HepG2 (cell line): Measurements from ENCODE around the gene WDR47. TPM values are rescaled to one million over a fixed set of nuclear protein-coding genes. Genes with fewer than 3 reads are reported as not detected.

Experiments
- ARID2 ChIP-seq: sonication (generic); formaldehyde crosslinking; IDR thresholded peaks from 2 replicates; pipeline ENCODE4 v1.8.1; 2022; ENCODE audit warnings: mild to moderate bottlenecking, missing genetic modification reagents, borderline replicate concordance
- DPF2 ChIP-seq: sonication (generic); formaldehyde crosslinking; IDR thresholded peaks from 2 replicates; pipeline ENCODE4 v1.4.0; 2020; ENCODE audit warnings: mild to moderate bottlenecking, low read depth, missing genetic modification reagents, borderline replicate concordance
- EEA1 ChIP-seq: sonication (generic); formaldehyde crosslinking; IDR thresholded peaks from 2 replicates; pipeline ENCODE4 v1.5.1; 2020; ENCODE audit warnings: mild to moderate bottlenecking, missing genetic modification reagents, borderline replicate concordance
- GATA4 ChIP-seq: sonication (generic); IDR thresholded peaks from 2 replicates; pipeline ENCODE4 v1.6.1; 2016; ENCODE audit warnings: antibody characterized with exemption, low read depth, borderline replicate concordance
- GLMP ChIP-seq: sonication (generic); formaldehyde crosslinking; IDR thresholded peaks from 2 replicates; pipeline ENCODE4 v1.9.0; 2021; ENCODE audit warnings: missing genetic modification reagents, mild to moderate bottlenecking, borderline replicate concordance
- HDAC1 ChIP-seq: sonication (generic); formaldehyde crosslinking; IDR thresholded peaks from 2 replicates; pipeline ENCODE4 v1.5.1; 2020; ENCODE audit warnings: mild to moderate bottlenecking, missing genetic modification reagents
- MATR3 ChIP-seq: sonication (generic); formaldehyde crosslinking; IDR thresholded peaks from 2 replicates; pipeline ENCODE4 v1.4.0; 2020; ENCODE audit warnings: missing genetic modification reagents
- MEF2D ChIP-seq: sonication (generic); formaldehyde crosslinking; IDR thresholded peaks from 2 replicates; pipeline ENCODE4 v1.5.1; 2020; ENCODE audit warnings: mild to moderate bottlenecking, missing genetic modification reagents
- SP1 ChIP-seq, 2 experiments: fragments of 450-650 bp in 1 of 2; sonication (generic) in 1 of 2; formaldehyde crosslinking in 1 of 2; IDR thresholded peaks; 2 replicates each; pipeline versions ENCODE4 v1.4.0 to v1.6.1; 2016 to 2020; ENCODE audit warnings: missing genetic modification reagents in 1 of 2
- UBTF ChIP-seq: sonication (generic); formaldehyde crosslinking; IDR thresholded peaks from 2 replicates; pipeline ENCODE4 v1.4.0; 2020; ENCODE audit warnings: mild to moderate bottlenecking, missing genetic modification reagents
- ZNF142 ChIP-seq: sonication (generic); formaldehyde crosslinking; IDR thresholded peaks from 2 replicates; pipeline ENCODE4 v1.4.0; 2020; ENCODE audit warnings: missing genetic modification reagents
- ZNF317 ChIP-seq: sonication (generic); formaldehyde crosslinking; IDR thresholded peaks from 2 replicates; pipeline ENCODE4 v1.5.0; 2020; ENCODE audit warnings: mild to moderate bottlenecking, missing genetic modification reagents
- ZSCAN9 ChIP-seq: IDR thresholded peaks from 2 replicates; pipeline ENCODE4 v1.6.1; 2016; ENCODE audit warnings: borderline replicate concordance
- ZUFSP ChIP-seq: sonication (generic); formaldehyde crosslinking; IDR thresholded peaks from 2 replicates; pipeline ENCODE4 v1.9.0; 2021; ENCODE audit warnings: missing genetic modification reagents, mild to moderate bottlenecking, borderline replicate concordance
- polyA plus RNA-seq, 8 experiments: library from polyadenylated mRNA; depleted of rRNA in 3 of 8; stranded (reverse) in 7 of 8; unstranded in 1 of 8; fragments of >200 nt; fragmentation: Illumina TruSeq in 4 of 8; extraction: Trizol in 4 of 8; gene quantifications; 2 replicates each; pipeline versions ENCODE4 v1.2.1 to v1.2.3, GENCODE V29; 2011 to 2016; ENCODE audit warnings: low read depth in 4 of 8, missing spikeins in 1 of 8, mixed read lengths in 1 of 8; ENCODE audit not compliant: insufficient read depth in 1 of 8
- total RNA-seq, 5 experiments: library from RNA; depleted of rRNA; stranded (reverse); fragments of >200 nt; fragmentation: Illumina TruSeq; extraction: Trizol; gene quantifications; 2 replicates each; pipeline ENCODE4 v1.2.3, GENCODE V29; 2016; ENCODE audit warnings: low read depth in 1 of 5
- TF ChIP-seq, protein P1 (sequence below): sonication (generic); formaldehyde crosslinking; IDR thresholded peaks from 2 replicates; pipeline ENCODE4 v1.4.0; 2020; ENCODE audit warnings: missing genetic modification reagents, low read depth, mild to moderate bottlenecking, borderline replicate concordance

The WDR47 gene
- total and polyA plus RNA-seq, 2 of the 13 experiments (the other 11 are each of a cell fraction or from before 2014, with no cell fraction given), result 4.3 to 5.9 TPM

GRCh38 chr1:109075531-109076490 is 33.9 kb upstream of the WDR47 start, which contains the start of gene TAF13 (continued):
- TF ChIP-seq GLMP (CRISPR knock-in tag), result no peak
- TF ChIP-seq ZUFSP (CRISPR knock-in tag), result no peak
- peak; percentile 76; the same call in 1 of the 2 replicates for TF ChIP-seq GATA4
- TF ChIP-seq ARID2 (CRISPR knock-in tag), result 0 out of 2 replicates have a peak, but pooled peaks have one; percentile 23
- TF ChIP-seq ZSCAN9 (CRISPR knock-in tag), result peak; percentile 90
- no peak for TF ChIP-seq MATR3 (CRISPR knock-in tag)
- TF ChIP-seq, protein P1, sequence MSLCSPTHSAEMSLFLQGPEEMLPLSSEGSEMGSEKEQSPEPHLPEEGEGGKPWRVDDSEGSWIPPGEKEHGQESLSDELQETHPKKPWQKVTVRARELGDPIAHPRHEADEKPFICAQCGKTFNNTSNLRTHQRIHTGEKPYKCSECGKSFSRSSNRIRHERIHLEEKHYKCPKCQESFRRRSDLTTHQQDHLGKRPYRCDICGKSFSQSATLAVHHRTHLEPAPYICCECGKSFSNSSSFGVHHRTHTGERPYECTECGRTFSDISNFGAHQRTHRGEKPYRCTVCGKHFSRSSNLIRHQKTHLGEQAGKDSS (CRISPR knock-in tag), result peak; percentile 56; the same call in 1 of the 2 replicates
- no peak for TF ChIP-seq DPF2 (CRISPR knock-in tag)
- peak; percentile 85 for TF ChIP-seq UBTF (CRISPR knock-in tag)
- peak; percentile 50; the same call in 1 of the 2 replicates for TF ChIP-seq MEF2D
- TF ChIP-seq ZNF142 (CRISPR knock-in tag), result no peak
- TF ChIP-seq EEA1 (CRISPR knock-in tag), result peak; percentile 47; the same call in 1 of the 2 replicates
- no peak for TF ChIP-seq SP1 (IDR thresholded peaks at IDR 0.05)
- 0 out of 2 replicates have a peak, but pooled peaks have one; percentile 45 for TF ChIP-seq SP1 (CRISPR knock-in tag; IDR thresholded peaks at IDR 0.05)
- peak; percentile 99 for TF ChIP-seq HDAC1 (CRISPR knock-in tag)
- TF ChIP-seq ZNF317, result no peak
